AG04450 (cell line): ENCODE measurements around the gene FAM83B. TPM values are rescaled to one million over a fixed set of nuclear protein-coding genes. Genes with fewer than 3 reads are reported as not detected.

Source experiments
- CTCF ChIA-PET: fragments of 300-600, 350-600 bp; formaldehyde crosslinking; extraction: SDS; loops from one replicate; lab custom pipeline; 2022; ENCODE audit warnings: antibody characterized with exemption, inconsistent platforms; lab: Charles Lee
- POLR2A ChIA-PET: fragments of 350-600 bp; formaldehyde crosslinking; extraction: SDS; loops from one replicate; lab custom pipeline; 2021; ENCODE audit warnings: antibody characterized with exemption, inconsistent platforms; lab: Yijun Ruan, JAX
- DNase-seq: peaks from one replicate; pipeline ENCODE4 v3.0.0-alpha.2; 2011; ENCODE audit warnings: low read depth, low spot score
- H3K27ac ChIP-seq: one replicate; pipeline ENCODE4 v1.5.1; 2012; ENCODE audit warnings: low read depth, low read length, control low read depth
- H3K27me3 ChIP-seq: one replicate; pipeline ENCODE4 v1.6.0; 2012; ENCODE audit warnings: low read length; ENCODE audit not compliant: control insufficient read depth, insufficient read depth
- H3K4me3 ChIP-seq: 2 replicates; pipeline ENCODE4 v1.5.1; 2011; ENCODE audit warnings: mild to moderate bottlenecking, low read depth, low read length, control low read depth
- H3K9me3 ChIP-seq: 2 replicates; pipeline ENCODE4 v1.5.1; 2012; ENCODE audit warnings: low read length; ENCODE audit not compliant: control insufficient read depth, insufficient read depth
- polyA plus RNA-seq: library from polyadenylated mRNA; depleted of rRNA; stranded (reverse); fragments of >200 nt; gene quantifications from 2 replicates; pipeline ENCODE4 v1.2.3, GENCODE V29; 2011
- TF ChIP-seq, protein P1 (sequence below): IDR thresholded peaks from 2 replicates; pipeline ENCODE4 v1.5.1; 2011; ENCODE audit warnings: low read depth, low read length, control low read depth, inconsistent platforms

FAM83B gene
- polyA plus RNA-seq, 1 experiment, result 0.05 TPM

DNA sequence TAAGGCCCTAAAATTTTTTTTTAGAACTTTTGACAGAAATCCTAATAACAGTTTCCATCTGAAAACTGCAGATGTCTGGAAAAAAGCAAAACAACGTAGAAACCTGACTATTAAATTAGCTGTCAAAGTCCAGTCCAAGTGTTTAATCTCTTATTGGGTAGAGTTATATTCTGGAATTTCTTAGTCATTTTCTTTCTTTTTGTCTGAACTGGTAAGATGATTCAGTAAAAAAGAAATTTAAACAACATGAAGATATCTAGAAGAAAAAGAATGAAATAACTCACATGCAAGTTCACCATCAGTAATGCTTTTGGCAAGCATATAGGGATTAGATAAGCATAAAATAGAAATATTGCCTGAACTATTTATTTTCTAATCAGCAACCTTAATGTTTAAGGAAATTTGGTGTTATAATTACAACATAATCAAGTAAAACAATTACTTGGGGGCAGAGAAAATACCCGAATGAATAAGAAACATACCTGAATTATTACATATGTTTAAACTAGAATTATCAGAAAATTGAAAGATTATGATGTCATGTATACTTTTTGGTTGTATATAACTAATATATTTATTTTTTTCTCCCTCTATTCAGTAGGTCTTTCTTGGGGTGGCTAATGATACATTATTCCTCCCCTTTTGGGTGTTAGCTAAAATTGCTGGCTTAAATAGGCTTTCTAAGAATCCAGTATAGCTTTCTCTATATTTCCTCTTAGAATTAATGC lies 51.1 kb downstream of the FAM83B start:
- POLR2A ChIA-PET, result no interaction called here
- CTCF ChIA-PET, result interaction anchor here (2.1 kb wide), 1 partner anchor 180 kb away, joined by 7 read pairs; no protein-coding TSS in a partner anchor
- no peaks in the 10 kb centered on the region for H3K9me3 ChIP-seq
- TF ChIP-seq, protein P1, sequence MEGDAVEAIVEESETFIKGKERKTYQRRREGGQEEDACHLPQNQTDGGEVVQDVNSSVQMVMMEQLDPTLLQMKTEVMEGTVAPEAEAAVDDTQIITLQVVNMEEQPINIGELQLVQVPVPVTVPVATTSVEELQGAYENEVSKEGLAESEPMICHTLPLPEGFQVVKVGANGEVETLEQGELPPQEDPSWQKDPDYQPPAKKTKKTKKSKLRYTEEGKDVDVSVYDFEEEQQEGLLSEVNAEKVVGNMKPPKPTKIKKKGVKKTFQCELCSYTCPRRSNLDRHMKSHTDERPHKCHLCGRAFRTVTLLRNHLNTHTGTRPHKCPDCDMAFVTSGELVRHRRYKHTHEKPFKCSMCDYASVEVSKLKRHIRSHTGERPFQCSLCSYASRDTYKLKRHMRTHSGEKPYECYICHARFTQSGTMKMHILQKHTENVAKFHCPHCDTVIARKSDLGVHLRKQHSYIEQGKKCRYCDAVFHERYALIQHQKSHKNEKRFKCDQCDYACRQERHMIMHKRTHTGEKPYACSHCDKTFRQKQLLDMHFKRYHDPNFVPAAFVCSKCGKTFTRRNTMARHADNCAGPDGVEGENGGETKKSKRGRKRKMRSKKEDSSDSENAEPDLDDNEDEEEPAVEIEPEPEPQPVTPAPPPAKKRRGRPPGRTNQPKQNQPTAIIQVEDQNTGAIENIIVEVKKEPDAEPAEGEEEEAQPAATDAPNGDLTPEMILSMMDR, result no peak
- H3K27me3 ChIP-seq, result no peaks in the 10 kb centered on the region
- H3K4me3 ChIP-seq, result no peak overlapping the region
- H3K27ac ChIP-seq, result no peak overlapping the region
- no peak for DNase-seq

GRCh38 chr6:54898767-54899166 lies 52.2 kb downstream of the FAM83B start:
- Histone ChIP-seq H3K4me3 (no peak overlapping the region), H3K27ac (no peak overlapping the region), H3K9me3 (no peaks in the 10 kb centered on the region), H3K27me3 (no peaks in the 10 kb centered on the region)
- ChIA-PET CTCF (no interaction called here), POLR2A (no interaction called here)
- no peak for DNase-seq
- TF ChIP-seq, protein P1, result no peak

DNA sequence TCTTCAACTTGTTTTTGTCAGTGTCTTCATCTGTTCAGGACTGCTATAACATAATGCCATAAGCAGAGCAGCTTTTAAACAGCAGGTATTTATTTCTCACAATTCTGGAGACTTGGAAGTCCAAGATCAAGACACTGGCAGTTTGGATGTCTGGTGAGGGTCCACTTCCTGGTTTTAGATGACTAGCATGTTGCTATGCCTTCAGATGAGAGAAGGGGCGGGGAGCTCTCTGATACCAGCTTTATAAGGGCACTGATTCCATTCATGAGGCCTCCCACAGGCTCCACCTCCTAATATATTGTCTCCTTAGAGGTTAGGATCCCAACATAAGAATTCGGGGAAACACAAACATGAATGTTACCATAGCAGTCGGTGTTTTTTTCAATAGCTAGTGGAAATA lies 52.9 kb downstream of the FAM83B start:
- no peak overlapping the region for H3K27ac ChIP-seq
- no peak overlapping the region for H3K4me3 ChIP-seq
- POLR2A ChIA-PET, result no interaction called here
- no peaks in the 10 kb centered on the region for H3K27me3 ChIP-seq
- TF ChIP-seq, protein P1, result no peak
- H3K9me3 ChIP-seq, result no peaks in the 10 kb centered on the region
- CTCF ChIA-PET, result no interaction called here
- no peak for DNase-seq

GRCh38 chr6:54899986-54900385 lies 53.4 kb downstream of the FAM83B start:
- TF ChIP-seq, protein P1, result no peak
- Histone ChIP-seq H3K4me3 (no peak overlapping the region), H3K9me3 (no peaks in the 10 kb centered on the region), H3K27me3 (no peaks in the 10 kb centered on the region), H3K27ac (no peak overlapping the region)
- CTCF ChIA-PET, result no interaction called here
- POLR2A ChIA-PET, result no interaction called here
- no peak for DNase-seq

- TF ChIP-seq, protein P1, result no peak
- POLR2A ChIA-PET, result no interaction called here
- no peak overlapping the region for H3K4me3 ChIP-seq
Observed at GRCh38 chr6:54900666-54901065, 54.1 kb downstream of the FAM83B start.

More at GRCh38 chr6:54900666-54901065, 54.1 kb downstream of the FAM83B start:
- Histone ChIP-seq H3K9me3 (no peaks in the 10 kb centered on the region), H3K27me3 (no peaks in the 10 kb centered on the region), H3K27ac (no peak overlapping the region)
- DNase-seq, result no peak
- CTCF ChIA-PET, result no interaction called here
